K562 (cell line): Measurements from ENCODE around the gene NEU1. TPM values are rescaled to one million over a fixed set of nuclear protein-coding genes. Genes with fewer than 3 reads are reported as not detected.

Source experiments
- BRD9 ChIP-seq: fragments of 450-650 bp; IDR thresholded peaks from 2 replicates; pipeline ENCODE4 v1.6.1; 2018; ENCODE audit warnings: low read depth; ENCODE audit not compliant: partially characterized antibody
- FUS ChIP-seq: fragments of 200-400 bp; formaldehyde crosslinking; optimal IDR thresholded peaks from 2 replicates; pipeline ENCODE3; 2017; ENCODE audit warnings: low read depth, low read length
- HMBOX1 ChIP-seq: sonication (generic); IDR thresholded peaks from 2 replicates; pipeline ENCODE4 v1.6.1; 2016
- KLF10 ChIP-seq: fragments of 250-450 bp; sonication (Bioruptor Pico); IDR thresholded peaks from 2 replicates; pipeline ENCODE4 v1.6.1; 2021; ENCODE audit warnings: matching md5 sums
- MAX ChIP-seq: sonication (generic); formaldehyde crosslinking; IDR thresholded peaks from 2 replicates; pipeline ENCODE4 v1.9.0; 2022; ENCODE audit warnings: mild to moderate bottlenecking, missing genetic modification reagents
- MBD2 ChIP-seq: sonication (generic); IDR thresholded peaks from 2 replicates; pipeline ENCODE4 v1.6.1; 2016; ENCODE audit warnings: low read depth, borderline replicate concordance
- MTA2 ChIP-seq: fragments of 450-650 bp; IDR thresholded peaks from 2 replicates; pipeline ENCODE4 v1.6.1; 2016; ENCODE audit warnings: low read depth
- SMAD3 ChIP-seq: fragments of 450-650 bp; formaldehyde crosslinking; conservative IDR thresholded peaks from 2 replicates; pipeline ENCODE4 v1.4.0; 2020; ENCODE audit warnings: mild to moderate bottlenecking
- SMARCB1 ChIP-seq: IDR thresholded peaks from 2 replicates; pipeline ENCODE4 v1.6.1; 2011; ENCODE audit warnings: improper control_type of control experiment, low read depth; ENCODE audit not compliant: insufficient read length
- SNRNP70 ChIP-seq: fragments of 200-400 bp; formaldehyde crosslinking; optimal IDR thresholded peaks from 2 replicates; pipeline ENCODE3; 2017; ENCODE audit warnings: low read depth, low read length
- SRF ChIP-seq, 2 experiments: fragments of 250-450, 450-650 bp in 1 of 2; sonication (Bioruptor Pico) in 1 of 2; sonication (generic) in 1 of 2; formaldehyde crosslinking; IDR thresholded peaks; 2 replicates each; pipeline versions ENCODE4 v1.5.0 to v1.5.1; 2020 to 2022; ENCODE audit warnings: mild to moderate bottlenecking in 1 of 2, missing genetic modification reagents in 1 of 2
- SRSF9 ChIP-seq: fragments of 200-400 bp; formaldehyde crosslinking; IDR thresholded peaks from 2 replicates; pipeline ENCODE4 v1.6.1; 2017; ENCODE audit warnings: low read depth, low read length, borderline replicate concordance
- ZNF589 ChIP-seq: fragments of 200-800 bp; sonication (Bioruptor generic); IDR thresholded peaks from 2 replicates; pipeline ENCODE4 v1.6.1; 2016; ENCODE audit warnings: low read depth, missing genetic modification characterization, missing compliant biosample characterization
- ZSCAN32 ChIP-seq: fragments of 450-650 bp; formaldehyde crosslinking; IDR thresholded peaks from 2 replicates; pipeline ENCODE4 v1.4.0; 2020; ENCODE audit warnings: mild to moderate bottlenecking, moderate library complexity
- polyA plus RNA-seq, 8 experiments: library from polyadenylated mRNA; depleted of rRNA in 4 of 8; stranded (reverse) in 5 of 8; unstranded in 3 of 8; fragments of >200 nt; fragmentation: Nextera tagmentation in 2 of 8; fragmentation: Illumina TruSeq in 1 of 8; extraction: Ambion mirVana in 2 of 8; extraction: Trizol in 1 of 8; gene quantifications; 2 replicates each; pipeline versions ENCODE4 v1.2.1 to v1.2.3, GENCODE V29; 2011 to 2014; ENCODE audit warnings: inconsistent platforms in 1 of 8, missing spikeins in 1 of 8
- total RNA-seq, 7 experiments: library from RNA; depleted of rRNA in 6 of 7; stranded (reverse); fragments of >200 nt in 6 of 7; fragmentation: Illumina TruSeq in 2 of 7; extraction: Trizol in 2 of 7; gene quantifications; 2 replicates each; pipeline versions ENCODE4 v1.2.1 to v1.2.3, GENCODE V29; 2011 to 2021; ENCODE audit warnings: low replicate concordance in 1 of 7
- TF ChIP-seq, protein P1 (sequence below): fragments of 450-650 bp; conservative IDR thresholded peaks from 2 replicates; pipeline ENCODE4 v1.6.1; 2016; ENCODE audit warnings: missing genetic modification characterization, low read depth, mild to moderate bottlenecking, control low read depth, missing compliant biosample characterization
- TF ChIP-seq, protein P2 (sequence below), 2 experiments: fragments of 150-350 bp in 1 of 2; IDR thresholded peaks; 2 replicates each; pipeline ENCODE4 v1.6.1; 2012 to 2016; ENCODE audit warnings: low read depth in 2 of 2, low read length in 2 of 2, mild to moderate bottlenecking in 1 of 2, moderate library complexity in 1 of 2
- TF ChIP-seq, protein P3 (sequence below), 2 experiments: IDR thresholded peaks in 1 of 2; conservative IDR thresholded peaks in 1 of 2; 2 replicates each; pipeline ENCODE4 v1.6.1; 2016; ENCODE audit warnings: low read depth in 2 of 2, mild to moderate bottlenecking in 1 of 2, missing compliant biosample characterization in 1 of 2, missing genetic modification characterization in 1 of 2, moderate library complexity in 1 of 2

Gene NEU1
- total and polyA plus RNA-seq, 9 of the 15 experiments (the other 6 are each of a cell fraction or from before 2014, with no cell fraction given), result 14.8 to 67.8 (median 51.0) TPM

GRCh38 chr6:31834367-31835250 lies 28.0 kb downstream of the NEU1 start (continued):
- TF ChIP-seq, protein P1, sequence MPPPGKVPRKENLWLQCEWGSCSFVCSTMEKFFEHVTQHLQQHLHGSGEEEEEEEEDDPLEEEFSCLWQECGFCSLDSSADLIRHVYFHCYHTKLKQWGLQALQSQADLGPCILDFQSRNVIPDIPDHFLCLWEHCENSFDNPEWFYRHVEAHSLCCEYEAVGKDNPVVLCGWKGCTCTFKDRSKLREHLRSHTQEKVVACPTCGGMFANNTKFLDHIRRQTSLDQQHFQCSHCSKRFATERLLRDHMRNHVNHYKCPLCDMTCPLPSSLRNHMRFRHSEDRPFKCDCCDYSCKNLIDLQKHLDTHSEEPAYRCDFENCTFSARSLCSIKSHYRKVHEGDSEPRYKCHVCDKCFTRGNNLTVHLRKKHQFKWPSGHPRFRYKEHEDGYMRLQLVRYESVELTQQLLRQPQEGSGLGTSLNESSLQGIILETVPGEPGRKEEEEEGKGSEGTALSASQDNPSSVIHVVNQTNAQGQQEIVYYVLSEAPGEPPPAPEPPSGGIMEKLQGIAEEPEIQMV (tag), result peak; percentile 57
- TF ChIP-seq SRSF9, result no peak
- TF ChIP-seq, protein P2, sequence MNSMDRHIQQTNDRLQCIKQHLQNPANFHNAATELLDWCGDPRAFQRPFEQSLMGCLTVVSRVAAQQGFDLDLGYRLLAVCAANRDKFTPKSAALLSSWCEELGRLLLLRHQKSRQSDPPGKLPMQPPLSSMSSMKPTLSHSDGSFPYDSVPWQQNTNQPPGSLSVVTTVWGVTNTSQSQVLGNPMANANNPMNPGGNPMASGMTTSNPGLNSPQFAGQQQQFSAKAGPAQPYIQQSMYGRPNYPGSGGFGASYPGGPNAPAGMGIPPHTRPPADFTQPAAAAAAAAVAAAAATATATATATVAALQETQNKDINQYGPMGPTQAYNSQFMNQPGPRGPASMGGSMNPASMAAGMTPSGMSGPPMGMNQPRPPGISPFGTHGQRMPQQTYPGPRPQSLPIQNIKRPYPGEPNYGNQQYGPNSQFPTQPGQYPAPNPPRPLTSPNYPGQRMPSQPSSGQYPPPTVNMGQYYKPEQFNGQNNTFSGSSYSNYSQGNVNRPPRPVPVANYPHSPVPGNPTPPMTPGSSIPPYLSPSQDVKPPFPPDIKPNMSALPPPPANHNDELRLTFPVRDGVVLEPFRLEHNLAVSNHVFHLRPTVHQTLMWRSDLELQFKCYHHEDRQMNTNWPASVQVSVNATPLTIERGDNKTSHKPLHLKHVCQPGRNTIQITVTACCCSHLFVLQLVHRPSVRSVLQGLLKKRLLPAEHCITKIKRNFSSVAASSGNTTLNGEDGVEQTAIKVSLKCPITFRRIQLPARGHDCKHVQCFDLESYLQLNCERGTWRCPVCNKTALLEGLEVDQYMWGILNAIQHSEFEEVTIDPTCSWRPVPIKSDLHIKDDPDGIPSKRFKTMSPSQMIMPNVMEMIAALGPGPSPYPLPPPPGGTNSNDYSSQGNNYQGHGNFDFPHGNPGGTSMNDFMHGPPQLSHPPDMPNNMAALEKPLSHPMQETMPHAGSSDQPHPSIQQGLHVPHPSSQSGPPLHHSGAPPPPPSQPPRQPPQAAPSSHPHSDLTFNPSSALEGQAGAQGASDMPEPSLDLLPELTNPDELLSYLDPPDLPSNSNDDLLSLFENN (IDR thresholded peaks at IDR 0.05; ENCODE audit: low read depth in 2 of 2, low read length in 2 of 2), result peak; percentile 46 to 79; a peak in 3 of 4 replicates
- TF ChIP-seq BRD9, result peak; percentile 97
- TF ChIP-seq MTA2, result no peak
- no peak; the same call in 1 of the 2 replicates for TF ChIP-seq ZSCAN32
- peak; percentile 87 for TF ChIP-seq KLF10
- TF ChIP-seq MAX, result peak; percentile 66
- no peak for TF ChIP-seq HMBOX1
- TF ChIP-seq ZNF589, result peak; percentile 99
- TF ChIP-seq SRF (CRISPR knock-in tag; IDR thresholded peaks at IDR 0.05), result peak; percentile 77 to 87
- TF ChIP-seq SNRNP70, result no peak
- TF ChIP-seq, protein P3, sequence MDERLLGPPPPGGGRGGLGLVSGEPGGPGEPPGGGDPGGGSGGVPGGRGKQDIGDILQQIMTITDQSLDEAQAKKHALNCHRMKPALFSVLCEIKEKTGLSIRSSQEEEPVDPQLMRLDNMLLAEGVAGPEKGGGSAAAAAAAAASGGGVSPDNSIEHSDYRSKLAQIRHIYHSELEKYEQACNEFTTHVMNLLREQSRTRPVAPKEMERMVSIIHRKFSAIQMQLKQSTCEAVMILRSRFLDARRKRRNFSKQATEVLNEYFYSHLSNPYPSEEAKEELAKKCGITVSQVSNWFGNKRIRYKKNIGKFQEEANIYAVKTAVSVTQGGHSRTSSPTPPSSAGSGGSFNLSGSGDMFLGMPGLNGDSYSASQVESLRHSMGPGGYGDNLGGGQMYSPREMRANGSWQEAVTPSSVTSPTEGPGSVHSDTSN (CRISPR knock-in tag; IDR thresholded peaks at IDR 0.05; ENCODE audit: low read depth), result no peak
- TF ChIP-seq, protein P3 (tag; conservative IDR thresholded peaks at IDR 0.05; ENCODE audit: low read depth), result no peak
- no peak for TF ChIP-seq SMARCB1
- TF ChIP-seq FUS, result no peak
- peak; percentile 83 for TF ChIP-seq MBD2
- TF ChIP-seq SMAD3 (CRISPR knock-in tag), result peak; percentile 70; the same call in 1 of the 2 replicates
